DND-41 (cell line): ENCODE measurements around the gene PPFIA2.

Experiments used
- EZH2 ChIP-seq: IDR thresholded peaks from 3 replicates; pipeline ENCODE4 v1.6.1; 2012; ENCODE audit warnings: borderline replicate concordance, low read depth, mild to moderate bottlenecking, moderate library complexity, low read length, inconsistent platforms; ENCODE audit not compliant: severe bottlenecking
- TF ChIP-seq, protein P1 (sequence below): IDR thresholded peaks from 2 replicates; pipeline ENCODE4 v1.5.1; 2012; ENCODE audit warnings: borderline replicate concordance, low read length, moderate library complexity, mild to moderate bottlenecking; ENCODE audit not compliant: poor library complexity, severe bottlenecking; ENCODE audit errors: extremely low read depth

DNA sequence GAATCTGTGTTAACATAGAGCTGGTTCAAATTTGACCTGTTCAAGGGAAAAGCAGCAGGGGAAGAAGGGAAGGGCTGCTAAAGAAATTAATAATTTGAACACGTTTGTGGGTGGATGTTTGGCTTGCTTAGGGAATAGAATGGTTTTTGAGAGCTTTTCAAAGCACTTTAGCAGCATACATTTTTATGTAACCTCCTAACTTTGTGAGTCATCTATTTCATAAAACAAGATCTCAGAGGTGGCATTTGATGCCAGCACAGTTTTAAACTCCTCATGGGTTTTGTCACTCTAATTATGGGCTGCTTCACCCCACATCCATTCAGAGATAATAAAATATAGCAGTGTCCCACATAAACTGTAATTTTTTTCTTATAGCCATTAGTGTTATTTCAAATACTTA is 537.5 kb downstream of the PPFIA2 start:
- TF ChIP-seq, protein P1, sequence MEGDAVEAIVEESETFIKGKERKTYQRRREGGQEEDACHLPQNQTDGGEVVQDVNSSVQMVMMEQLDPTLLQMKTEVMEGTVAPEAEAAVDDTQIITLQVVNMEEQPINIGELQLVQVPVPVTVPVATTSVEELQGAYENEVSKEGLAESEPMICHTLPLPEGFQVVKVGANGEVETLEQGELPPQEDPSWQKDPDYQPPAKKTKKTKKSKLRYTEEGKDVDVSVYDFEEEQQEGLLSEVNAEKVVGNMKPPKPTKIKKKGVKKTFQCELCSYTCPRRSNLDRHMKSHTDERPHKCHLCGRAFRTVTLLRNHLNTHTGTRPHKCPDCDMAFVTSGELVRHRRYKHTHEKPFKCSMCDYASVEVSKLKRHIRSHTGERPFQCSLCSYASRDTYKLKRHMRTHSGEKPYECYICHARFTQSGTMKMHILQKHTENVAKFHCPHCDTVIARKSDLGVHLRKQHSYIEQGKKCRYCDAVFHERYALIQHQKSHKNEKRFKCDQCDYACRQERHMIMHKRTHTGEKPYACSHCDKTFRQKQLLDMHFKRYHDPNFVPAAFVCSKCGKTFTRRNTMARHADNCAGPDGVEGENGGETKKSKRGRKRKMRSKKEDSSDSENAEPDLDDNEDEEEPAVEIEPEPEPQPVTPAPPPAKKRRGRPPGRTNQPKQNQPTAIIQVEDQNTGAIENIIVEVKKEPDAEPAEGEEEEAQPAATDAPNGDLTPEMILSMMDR: no peak
- TF ChIP-seq EZH2: no peak
